Ishikawa (cell line): Measurements from ENCODE around the gene F2RL3.

Experiments used
- CEBPB ChIP-seq: IDR thresholded peaks from 2 replicates; pipeline ENCODE4 v1.6.1; 2012
- CREB1 ChIP-seq: IDR thresholded peaks from 2 replicates; pipeline ENCODE4 v1.6.1; 2012; ENCODE audit warnings: low read depth
- EP300 ChIP-seq: IDR thresholded peaks from 2 replicates; pipeline ENCODE4 v1.6.1; 2012; ENCODE audit warnings: borderline replicate concordance
- FOXM1 ChIP-seq: IDR thresholded peaks from 2 replicates; pipeline ENCODE4 v1.6.1; 2012; ENCODE audit warnings: low read depth, borderline replicate concordance
- NFIC ChIP-seq: IDR thresholded peaks from 2 replicates; pipeline ENCODE4 v1.6.1; 2012
- RAD21 ChIP-seq: IDR thresholded peaks from 2 replicates; pipeline ENCODE4 v1.6.1; 2012; ENCODE audit warnings: low read depth
- TAF1 ChIP-seq: IDR thresholded peaks from 2 replicates; pipeline ENCODE4 v1.6.1; 2012; ENCODE audit warnings: low read depth, mild to moderate bottlenecking
- TCF12 ChIP-seq: IDR thresholded peaks from 2 replicates; pipeline ENCODE4 v1.6.1; 2012; ENCODE audit warnings: low read depth
- TEAD4 ChIP-seq: IDR thresholded peaks from 2 replicates; pipeline ENCODE4 v1.6.1; 2012
- YY1 ChIP-seq: IDR thresholded peaks from 2 replicates; pipeline ENCODE4 v1.6.1; 2012; ENCODE audit warnings: low read depth
- TF ChIP-seq, protein P1 (sequence below): IDR thresholded peaks from 2 replicates; pipeline ENCODE4 v1.6.1; 2012; ENCODE audit warnings: low read depth, mild to moderate bottlenecking

DNA sequence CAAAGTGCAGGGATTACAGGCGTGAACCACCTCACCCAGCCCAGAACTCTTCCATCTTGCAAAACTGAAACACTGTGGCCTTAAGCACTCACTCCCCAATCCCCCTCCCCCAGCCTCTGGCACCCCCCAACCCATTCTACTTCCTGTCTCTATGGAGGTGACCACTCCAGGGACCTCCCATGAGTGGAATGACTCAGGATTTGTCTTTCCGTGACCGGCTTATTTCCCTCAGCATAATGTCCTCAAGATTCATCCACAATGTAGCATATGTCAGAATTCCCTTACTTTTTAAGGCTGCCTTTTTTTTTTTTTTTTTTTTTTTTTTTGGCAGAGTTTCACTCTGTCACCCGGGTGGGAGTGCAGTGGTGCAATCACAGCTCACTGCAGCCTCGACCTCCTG is 3.6 kb upstream of the F2RL3 start:
- TF ChIP-seq CREB1 (no peak), FOXM1 (no peak), RAD21 (no peak), YY1 (no peak), CEBPB (no peak), NFIC (no peak), EP300 (no peak), TEAD4 (no peak), TCF12 (no peak), TAF1 (no peak)
- TF ChIP-seq, protein P1, sequence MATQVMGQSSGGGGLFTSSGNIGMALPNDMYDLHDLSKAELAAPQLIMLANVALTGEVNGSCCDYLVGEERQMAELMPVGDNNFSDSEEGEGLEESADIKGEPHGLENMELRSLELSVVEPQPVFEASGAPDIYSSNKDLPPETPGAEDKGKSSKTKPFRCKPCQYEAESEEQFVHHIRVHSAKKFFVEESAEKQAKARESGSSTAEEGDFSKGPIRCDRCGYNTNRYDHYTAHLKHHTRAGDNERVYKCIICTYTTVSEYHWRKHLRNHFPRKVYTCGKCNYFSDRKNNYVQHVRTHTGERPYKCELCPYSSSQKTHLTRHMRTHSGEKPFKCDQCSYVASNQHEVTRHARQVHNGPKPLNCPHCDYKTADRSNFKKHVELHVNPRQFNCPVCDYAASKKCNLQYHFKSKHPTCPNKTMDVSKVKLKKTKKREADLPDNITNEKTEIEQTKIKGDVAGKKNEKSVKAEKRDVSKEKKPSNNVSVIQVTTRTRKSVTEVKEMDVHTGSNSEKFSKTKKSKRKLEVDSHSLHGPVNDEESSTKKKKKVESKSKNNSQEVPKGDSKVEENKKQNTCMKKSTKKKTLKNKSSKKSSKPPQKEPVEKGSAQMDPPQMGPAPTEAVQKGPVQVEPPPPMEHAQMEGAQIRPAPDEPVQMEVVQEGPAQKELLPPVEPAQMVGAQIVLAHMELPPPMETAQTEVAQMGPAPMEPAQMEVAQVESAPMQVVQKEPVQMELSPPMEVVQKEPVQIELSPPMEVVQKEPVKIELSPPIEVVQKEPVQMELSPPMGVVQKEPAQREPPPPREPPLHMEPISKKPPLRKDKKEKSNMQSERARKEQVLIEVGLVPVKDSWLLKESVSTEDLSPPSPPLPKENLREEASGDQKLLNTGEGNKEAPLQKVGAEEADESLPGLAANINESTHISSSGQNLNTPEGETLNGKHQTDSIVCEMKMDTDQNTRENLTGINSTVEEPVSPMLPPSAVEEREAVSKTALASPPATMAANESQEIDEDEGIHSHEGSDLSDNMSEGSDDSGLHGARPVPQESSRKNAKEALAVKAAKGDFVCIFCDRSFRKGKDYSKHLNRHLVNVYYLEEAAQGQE: no peak
